Embryonic facial prominence (tissue), 1 donor: ENCODE results near the gene RANGRF.

ENCODE experiments used
- DNase-seq: peaks from one replicate; pipeline ENCODE4 v3.0.0-alpha.2; 2016; ENCODE audit errors: extremely low spot score

RANGRF gene

GRCh38 chr17:8274816-8275215, 13.7 kb upstream of the RANGRF start:
- DNase-seq, result no peak

- no peak for DNase-seq
Observed at GRCh38 chr17:8275421-8276290, 12.8 kb upstream of the RANGRF start.

- no peak for DNase-seq
Observed at GRCh38 chr17:8277317-8277716, 11.2 kb upstream of the RANGRF start.

GRCh38 chr17:8282345-8282744, 6.1 kb upstream of the RANGRF start:
- no peak for DNase-seq

- DNase-seq, result no peak
Observed at GRCh38 chr17:8283356-8283755, 5.1 kb upstream of the RANGRF start.

GRCh38 chr17:8284126-8284525, 4.3 kb upstream of the RANGRF start:
- DNase-seq, result no peak

GRCh38 chr17:8285270-8286181, 2.9 kb upstream of the RANGRF start:
- no peak for DNase-seq

- DNase-seq, result no peak
Observed at GRCh38 chr17:8287651-8288335, 677 bp upstream of the RANGRF start.

- DNase-seq, result no peak
Observed at GRCh38 chr17:8289103-8289397, 580 bp downstream of the RANGRF start.

- DNase-seq, result no peak
Observed at GRCh38 chr17:8290043-8290442, 1.6 kb downstream of the RANGRF start.

GRCh38 chr17:8292639-8293395, 4.3 kb downstream of the RANGRF start:
- no peak for DNase-seq

GRCh38 chr17:8294361-8294760, 5.9 kb downstream of the RANGRF start:
- no peak for DNase-seq

GRCh38 chr17:8294814-8295316, 6.4 kb downstream of the RANGRF start:
- no peak for DNase-seq

- no peak for DNase-seq
Observed at GRCh38 chr17:8300226-8300625, 11.8 kb downstream of the RANGRF start.

- peak; percentile 64 for DNase-seq
Observed at GRCh38 chr17:8300627-8301242, 12.3 kb downstream of the RANGRF start.

GRCh38 chr17:8310601-8311123, 22.2 kb downstream of the RANGRF start:
- no peak for DNase-seq

- DNase-seq, result no peak
Observed at GRCh38 chr17:8311131-8311790, 22.8 kb downstream of the RANGRF start.

GRCh38 chr17:8312251-8312650, 23.8 kb downstream of the RANGRF start:
- DNase-seq, result no peak

- DNase-seq, result no peak
Observed at GRCh38 chr17:8312726-8313600, 24.5 kb downstream of the RANGRF start.
